Hippocampal formation (tissue), 2 donors: Measurements from ENCODE around the gene NCOA7.
"Not testable (repeated sequence)": the region's sequence is repeated elsewhere in the genome, so short reads cannot be mapped to it uniquely, and the experiment has no call there.

ENCODE experiments used
- DNase-seq, 2 donors: peaks; one replicate each; lab custom pipeline; 2025; lab: John Stamatoyannopoulos, UW

The NCOA7 gene

GRCh38 chr6:125871365-125871764 is 80.6 kb downstream of the NCOA7 start:
- no peak for DNase-seq

DNA sequence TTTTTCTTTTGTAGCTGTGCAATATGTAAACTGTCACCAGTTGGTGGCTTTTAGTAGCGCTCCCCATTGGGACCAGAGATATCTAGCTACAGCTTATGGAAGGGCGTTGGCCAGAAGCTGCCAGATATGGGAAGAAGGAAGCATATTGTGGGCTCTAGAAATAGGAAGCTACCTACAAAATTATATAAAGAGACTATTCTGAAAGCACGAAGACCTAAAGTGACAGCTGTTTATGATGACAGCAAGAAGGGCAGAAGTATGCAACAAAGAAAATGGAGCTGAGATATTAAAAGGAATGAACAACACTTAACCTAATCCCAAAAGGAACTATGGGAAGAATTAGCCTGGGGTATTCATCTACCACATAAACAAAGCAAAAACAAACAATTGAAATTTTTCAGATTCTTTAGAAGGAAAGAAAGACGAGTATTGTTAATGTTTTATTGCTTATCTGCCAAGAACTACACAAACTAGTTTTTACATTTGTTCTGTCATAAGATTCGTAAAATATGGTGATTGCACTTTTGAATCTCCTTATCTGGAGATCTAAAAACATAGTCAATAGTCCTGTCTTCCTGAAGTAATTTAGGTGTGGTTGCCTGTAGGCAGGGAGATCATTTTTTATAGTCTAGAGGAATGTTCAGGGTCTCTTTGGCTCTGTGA is 81.6 kb downstream of the NCOA7 start:
- DNase-seq = no peak

DNA sequence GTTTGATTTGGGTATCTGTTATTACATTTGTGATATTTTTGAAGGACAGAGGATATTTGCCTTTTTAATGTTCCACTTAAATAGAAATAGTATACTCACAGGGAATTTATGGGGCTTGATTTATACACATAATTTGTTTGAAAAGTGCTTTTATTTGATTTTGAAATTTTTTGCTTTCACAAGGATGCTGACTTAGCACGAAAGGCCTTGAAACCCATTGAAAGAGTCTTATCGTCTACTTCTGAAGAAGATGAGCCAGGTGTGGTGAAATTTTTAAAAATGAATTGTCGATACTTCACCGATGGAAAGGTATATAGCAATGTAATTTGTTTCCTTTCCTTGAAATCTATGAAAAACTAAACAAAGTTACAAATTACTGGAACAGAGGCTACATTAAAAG is 91.5 kb downstream of the NCOA7 start:
- no peak for DNase-seq

DNA sequence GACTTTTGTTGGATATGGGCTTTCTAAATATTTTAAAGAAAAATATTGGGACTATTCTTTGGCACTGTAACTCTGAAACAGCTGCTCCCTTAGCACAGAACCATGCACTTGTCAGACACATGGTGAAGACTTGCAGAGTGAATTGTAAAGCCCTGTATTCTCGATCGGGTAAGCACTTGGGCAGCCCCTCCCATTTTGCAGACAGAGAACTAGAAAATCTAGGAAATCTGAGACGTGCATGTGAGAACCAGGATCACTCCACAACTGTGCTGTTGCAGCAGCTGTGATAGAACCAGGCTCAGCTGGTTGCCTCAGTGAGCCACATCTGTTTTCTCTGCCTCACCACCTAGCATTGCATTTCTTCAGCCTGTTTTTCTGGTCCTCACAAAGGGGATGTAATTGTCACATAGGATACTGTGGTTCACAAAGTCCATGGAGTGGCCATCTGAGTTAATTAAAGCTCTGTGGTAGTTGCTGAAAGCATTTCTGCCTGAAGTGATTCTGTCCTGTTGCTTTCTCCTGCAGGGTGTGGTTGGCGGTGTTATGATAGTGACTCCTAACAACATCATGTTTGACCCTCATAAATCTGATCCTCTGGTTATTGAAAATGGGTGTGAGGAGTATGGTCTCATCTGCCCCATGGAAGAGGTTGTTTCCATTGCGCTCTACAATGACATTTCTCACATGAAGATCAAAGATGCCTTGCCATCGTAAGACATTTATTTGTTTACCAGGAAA is 94.0 kb downstream of the NCOA7 start:
- DNase-seq = no peak

DNA sequence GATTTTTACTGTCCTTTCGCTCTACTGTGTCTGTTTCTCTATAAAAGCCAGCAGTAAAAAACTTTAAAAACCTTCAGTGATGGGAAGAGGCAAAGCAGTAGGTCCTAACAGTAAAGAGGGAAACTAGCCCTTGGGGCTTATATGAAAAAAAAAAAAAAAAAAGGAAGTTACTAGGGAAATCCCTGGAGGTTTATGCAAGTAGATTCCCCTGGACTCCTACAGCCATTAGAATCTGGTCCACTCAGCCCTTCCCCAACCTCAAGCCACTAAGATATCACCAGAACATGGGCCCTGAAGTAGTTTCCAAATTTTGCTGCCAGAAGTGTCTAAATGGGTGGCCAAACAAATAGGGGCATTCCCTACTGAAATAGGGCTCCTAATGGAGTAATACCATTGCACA is 95.3 kb downstream of the NCOA7 start:
- DNase-seq = no peak

GRCh38 chr6:125886914-125887313 is 96.2 kb downstream of the NCOA7 start:
- no peak for DNase-seq

- no peak for DNase-seq
These were observed 96.6 kb downstream of the NCOA7 start for GRCh38 chr6:125887372-125887771.

DNA sequence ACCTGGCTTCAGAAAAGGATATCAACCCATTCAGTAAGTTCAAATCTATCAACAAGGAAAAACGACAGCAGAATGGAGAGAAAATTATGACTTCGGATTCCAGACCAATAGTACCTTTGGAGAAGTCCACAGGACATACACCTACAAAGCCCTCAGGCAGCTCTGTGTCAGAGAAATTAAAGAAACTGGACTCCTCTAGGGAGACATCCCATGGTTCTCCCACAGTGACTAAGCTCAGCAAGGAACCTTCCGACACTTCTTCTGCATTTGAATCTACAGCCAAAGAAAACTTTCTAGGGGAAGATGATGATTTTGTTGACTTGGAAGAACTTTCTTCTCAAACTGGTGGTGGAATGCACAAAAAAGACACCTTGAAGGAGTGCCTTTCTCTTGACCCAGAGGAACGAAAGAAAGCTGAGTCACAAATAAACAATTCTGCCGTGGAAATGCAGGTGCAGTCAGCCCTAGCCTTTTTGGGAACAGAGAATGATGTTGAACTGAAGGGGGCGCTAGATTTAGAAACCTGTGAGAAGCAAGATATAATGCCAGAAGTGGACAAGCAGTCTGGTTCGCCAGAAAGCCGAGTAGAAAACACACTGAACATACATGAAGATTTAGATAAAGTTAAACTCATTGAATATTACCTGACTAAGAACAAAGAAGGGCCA is 98.4 kb downstream of the NCOA7 start:
- DNase-seq = no peak

- no peak for DNase-seq
These were observed 109.0 kb downstream of the NCOA7 start for GRCh38 chr6:125899726-125900182.

DNA sequence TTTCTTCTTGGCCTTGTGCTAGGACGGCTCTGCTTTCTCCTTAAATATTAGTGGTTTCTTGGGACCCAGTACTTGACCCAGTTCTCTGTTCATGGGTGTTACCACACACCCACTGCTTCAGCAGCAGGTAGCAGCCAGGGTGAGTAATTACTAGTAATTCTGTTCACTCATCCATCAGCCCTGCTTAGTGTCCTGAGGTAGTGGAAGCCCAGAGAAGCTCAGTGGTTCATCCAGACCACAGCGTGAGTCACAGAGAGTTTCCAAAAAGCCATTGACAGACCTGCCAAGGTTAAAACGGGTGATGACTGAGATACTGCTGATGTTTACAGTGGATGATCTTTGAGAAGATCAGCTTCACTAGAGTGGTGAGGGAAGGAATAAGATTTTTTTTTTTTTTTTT is 114.1 kb downstream of the NCOA7 start:
- no peak for DNase-seq

- no peak for DNase-seq
These were observed 115.6 kb downstream of the NCOA7 start for GRCh38 chr6:125906158-125906998.

- DNase-seq = no peak
These were observed 119.8 kb downstream of the NCOA7 start for GRCh38 chr6:125910527-125910926.

- not testable (repeated sequence) for DNase-seq
These were observed 120.3 kb downstream of the NCOA7 start for GRCh38 chr6:125911051-125911451.

GRCh38 chr6:125912430-125912829 is 121.7 kb downstream of the NCOA7 start:
- DNase-seq = not testable (repeated sequence)

DNA sequence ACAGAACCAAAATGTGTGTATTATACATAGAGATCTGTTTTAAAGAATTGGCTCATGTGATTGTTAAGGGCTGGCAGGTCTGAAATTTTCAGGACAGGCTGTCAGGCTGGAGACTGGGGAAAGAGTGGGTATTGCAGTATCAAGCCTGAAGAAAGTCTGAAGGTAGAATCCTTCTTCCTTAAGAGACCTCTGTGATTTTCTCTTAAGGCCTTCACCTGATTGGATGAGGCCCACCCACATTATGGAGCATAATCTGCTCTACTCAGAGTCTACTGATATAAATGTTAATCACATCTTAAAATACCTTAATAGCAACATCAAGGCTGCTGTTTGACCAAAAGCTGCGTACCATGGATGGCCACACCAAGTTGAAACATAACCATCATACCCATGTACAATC is 122.4 kb downstream of the NCOA7 start:
- no peak for DNase-seq

DNA sequence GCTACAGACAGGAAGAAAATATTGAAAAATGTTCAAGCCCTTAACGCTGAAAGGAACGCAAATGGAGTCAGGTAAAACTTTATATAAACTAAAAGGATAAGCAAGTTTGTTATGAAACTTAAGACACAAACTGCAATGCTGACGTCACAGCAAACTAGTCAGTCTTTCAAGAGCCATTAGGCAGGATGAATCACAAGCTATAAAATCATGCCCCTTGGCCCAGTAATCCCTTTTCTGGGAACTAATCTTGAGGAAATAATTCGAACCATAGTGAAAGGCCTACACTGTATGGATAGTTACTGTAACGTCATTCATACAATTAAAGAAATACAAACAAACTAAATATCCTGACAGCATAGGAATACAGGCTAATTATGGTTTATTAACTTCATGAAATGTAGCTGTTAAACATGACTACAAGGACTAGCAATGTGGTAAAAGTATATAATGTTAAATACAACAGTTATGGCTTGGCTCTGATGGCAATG is 123.1 kb downstream of the NCOA7 start:
- DNase-seq = no peak

DNA sequence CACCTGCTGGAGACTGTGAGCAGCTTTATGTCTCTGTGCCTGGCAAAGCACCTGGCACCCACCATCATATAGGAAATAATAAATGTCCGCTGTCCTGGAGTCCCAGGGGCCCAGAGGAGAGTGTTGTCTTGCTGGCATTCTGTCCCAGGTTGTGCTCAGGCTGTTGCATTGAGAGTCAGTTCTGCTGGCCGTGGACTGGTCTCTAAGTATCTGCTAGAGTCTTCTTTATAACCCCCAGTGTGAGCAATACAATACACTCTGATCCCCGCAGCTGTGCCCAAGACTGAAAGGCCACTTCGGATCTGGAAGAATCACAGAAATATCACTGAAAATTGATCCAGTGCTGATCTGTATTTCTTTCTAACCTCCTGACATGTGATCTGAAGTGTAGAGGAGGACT is 127.5 kb downstream of the NCOA7 start:
- DNase-seq = no peak

DNA sequence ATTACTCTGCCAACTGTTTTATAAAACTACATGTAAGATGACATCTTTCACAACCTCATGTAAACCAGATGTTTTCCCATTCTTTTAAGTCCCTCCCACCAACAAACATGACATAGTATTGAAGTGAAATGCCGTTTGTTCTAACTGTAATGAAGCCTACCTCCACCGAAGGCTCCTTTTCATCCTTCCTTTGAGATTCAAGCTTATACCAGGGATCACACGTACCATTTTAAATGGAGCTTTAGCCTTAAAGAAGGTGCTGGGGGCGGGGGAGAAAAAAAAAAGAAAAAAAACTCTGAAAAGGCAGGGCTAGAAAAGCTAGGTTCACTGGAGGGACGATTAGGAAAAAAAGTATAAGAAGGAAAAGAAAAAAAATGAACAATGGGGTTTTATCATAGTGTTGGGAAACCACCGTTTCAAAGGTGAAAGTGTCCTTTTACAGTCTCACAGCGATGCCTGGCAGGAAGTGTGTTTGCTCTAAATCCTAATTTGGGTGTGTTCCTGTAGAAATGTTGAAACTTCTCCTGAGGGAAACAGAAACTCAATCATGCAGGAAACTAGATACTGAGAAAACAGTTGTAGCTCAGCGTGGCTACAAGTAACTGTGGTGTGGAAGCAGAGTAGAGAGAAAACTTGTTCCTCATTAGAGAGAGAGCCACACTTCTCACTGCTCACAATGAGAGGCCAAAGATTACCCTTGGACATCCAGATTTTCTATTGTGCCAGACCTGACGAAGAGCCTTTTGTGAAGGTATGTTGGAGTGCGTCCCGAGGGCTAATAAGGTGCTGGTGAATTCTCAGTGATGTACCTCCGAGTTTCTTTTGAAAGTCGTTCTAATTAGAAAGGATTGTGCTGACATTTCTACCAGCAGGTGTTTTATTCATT is 128.2 kb downstream of the NCOA7 start:
- peak in 1 of 2 donors; percentile 17 for DNase-seq

GRCh38 chr6:125919618-125920017 is 128.9 kb downstream of the NCOA7 start:
- DNase-seq = no peak

DNA sequence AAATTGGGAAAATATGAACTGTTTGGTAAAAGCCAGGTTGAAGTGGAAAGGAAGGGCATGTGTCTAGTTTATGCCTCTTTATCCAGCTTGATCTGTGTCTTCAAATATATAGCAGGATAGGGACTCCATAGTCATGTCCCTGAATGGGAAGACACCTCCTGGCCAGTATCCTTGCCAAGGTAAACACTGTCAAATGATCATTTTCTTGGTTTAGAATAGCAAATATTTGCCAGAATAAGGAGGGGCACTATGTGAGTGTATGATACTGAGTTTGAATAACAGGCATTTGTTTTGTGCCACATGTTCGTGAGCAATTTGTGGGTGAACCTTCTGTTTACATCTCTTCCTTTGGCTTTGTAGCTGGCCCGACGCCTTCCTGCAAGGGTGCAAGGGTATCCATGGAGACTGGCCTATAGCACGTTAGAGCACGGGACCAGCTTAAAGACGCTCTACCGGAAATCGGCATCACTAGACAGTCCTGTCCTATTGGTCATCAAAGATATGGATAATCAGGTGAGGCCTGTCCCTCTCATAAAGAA is 131.6 kb downstream of the NCOA7 start:
- no peak for DNase-seq
